ENCODE results near the gene KLHL17. TPM values are rescaled to one million over a fixed set of nuclear protein-coding genes. Genes with fewer than 3 reads are reported as not detected.

KLHL17 gene
- total RNA-seq, 4 donors from 2014 or later: 4.4 to 10.0 (median 5.0) TPM

GRCh38 chr1:970242-970972 lies 10.0 kb downstream of the KLHL17 start:
- no peak for TF ChIP-seq CTCF (IDR thresholded peaks at IDR 0.05; ENCODE audit: low read depth)

- TF ChIP-seq CTCF (IDR thresholded peaks at IDR 0.05; ENCODE audit: low read depth): no peak
These were observed 10.8 kb downstream of the KLHL17 start for GRCh38 chr1:970973-971730.

- TF ChIP-seq CTCF (IDR thresholded peaks at IDR 0.05; ENCODE audit: low read depth): no peak
These were observed 11.5 kb downstream of the KLHL17 start for GRCh38 chr1:971751-972506.

GRCh38 chr1:972726-973458 lies 12.5 kb downstream of the KLHL17 start:
- TF ChIP-seq CTCF (IDR thresholded peaks at IDR 0.05; ENCODE audit: low read depth): no peak

- TF ChIP-seq CTCF (IDR thresholded peaks at IDR 0.05; ENCODE audit: low read depth): no peak
These were observed 13.3 kb downstream of the KLHL17 start for GRCh38 chr1:973459-974292.

- TF ChIP-seq CTCF (IDR thresholded peaks at IDR 0.05; ENCODE audit: low read depth): no peak
These were observed 13.9 kb downstream of the KLHL17 start for GRCh38 chr1:974293-974640.
